B cell (primary cell): ENCODE data around the gene MAVS. TPM values are rescaled to one million over a fixed set of nuclear protein-coding genes. Genes with fewer than 3 reads are reported as not detected.

Experiments
- ATAC-seq: fragments of 200-7000 bp; cut with Tn5 transposase; one replicate; pipeline ENCODE4 v1.10.0; 2021; ENCODE audit warnings: low read depth, mild to moderate bottlenecking, moderate number of reproducible peaks, moderate library complexity
- CTCF ChIA-PET: fragments of 350-600 bp; sonication (Branson Sonifier 250); formaldehyde crosslinking; loops from one replicate; lab custom pipeline; 2021; ENCODE audit warnings: antibody characterized with exemption, inconsistent platforms; lab: Charles Lee
- POLR2A ChIA-PET: fragments of 350-600 bp; sonication (Branson Sonifier 250); formaldehyde crosslinking; loops from one replicate; lab custom pipeline; 2021; ENCODE audit warnings: antibody characterized with exemption; lab: Charles Lee
- DNase-seq: peaks from one replicate; pipeline ENCODE4 v3.0.0; 2013
- H2AFZ ChIP-seq: 2 replicates; pipeline ENCODE4 v1.6.1; 2012; ENCODE audit warnings: mild to moderate bottlenecking, low read depth, low read length; ENCODE audit not compliant: insufficient read depth, poor library complexity, severe bottlenecking
- H3K27ac ChIP-seq, 2 donors: 1 replicate in 1 of 2; 2 replicates in 1 of 2; pipeline ENCODE4 v1.5.1; 2012 to 2013; ENCODE audit warnings: low read length in 2 of 2, mild to moderate bottlenecking in 2 of 2, moderate library complexity in 1 of 2
- H3K27me3 ChIP-seq, 4 experiments: fragments of 200-600 bp in 1 of 4; sonication (generic) in 1 of 4; replicated peaks in 1 of 4; 1 replicate in 2 of 4; 2 replicates in 2 of 4; pipeline versions ENCODE4 v1.6.1 to v1.7.0; 2013 to 2016; ENCODE audit warnings: low read length in 3 of 4, mild to moderate bottlenecking in 2 of 4, mixed read lengths in 1 of 4, moderate library complexity in 1 of 4; ENCODE audit not compliant: insufficient read depth in 4 of 4, control insufficient read depth in 3 of 4; ENCODE audit errors: control extremely low read depth in 1 of 4
- H3K36me3 ChIP-seq, 2 experiments: replicated peaks in 1 of 2; 1 replicate in 1 of 2; 2 replicates in 1 of 2; pipeline versions ENCODE4 v1.6.1 to v1.7.1; 2013; ENCODE audit warnings: low read length in 1 of 2; ENCODE audit not compliant: insufficient read depth in 2 of 2, control insufficient read depth in 1 of 2; ENCODE audit errors: control extremely low read depth in 1 of 2, extremely low read depth in 1 of 2
- H3K4me1 ChIP-seq, 2 donors: fragments of 200-600 bp in 1 of 2; sonication (generic) in 1 of 2; 1 replicate in 1 of 2; 2 replicates in 1 of 2; pipeline versions ENCODE4 v1.5.1 to v1.6.1; 2013 to 2017; ENCODE audit warnings: low read length in 2 of 2; ENCODE audit not compliant: control insufficient read depth in 2 of 2, insufficient read depth in 2 of 2
- H3K4me2 ChIP-seq: replicated peaks from 2 replicates; pipeline ENCODE3; 2012; ENCODE audit warnings: mild to moderate bottlenecking, low read depth, low read length; ENCODE audit not compliant: poor library complexity, severe bottlenecking
- H3K4me3 ChIP-seq, 5 experiments: fragments of 200-600 bp in 1 of 5; sonication (generic) in 1 of 5; 1 replicate in 3 of 5; 2 replicates in 2 of 5; pipeline versions ENCODE4 v1.5.1 to v1.7.0; 2011 to 2016; ENCODE audit warnings: low read length in 4 of 5, mild to moderate bottlenecking in 4 of 5, low read depth in 2 of 5, control low read depth in 1 of 5, moderate library complexity in 1 of 5; ENCODE audit not compliant: insufficient read depth in 1 of 5; ENCODE audit errors: control extremely low read depth in 1 of 5, extremely low read depth in 1 of 5
- H3K79me2 ChIP-seq: fragments of 200-600 bp; sonication (generic); one replicate; pipeline ENCODE4 v1.6.0; 2016; ENCODE audit warnings: low read length; ENCODE audit not compliant: control insufficient read depth, insufficient read depth
- H3K9ac ChIP-seq: fragments of 200-600 bp; sonication (generic); 2 replicates; pipeline ENCODE4 v1.6.1; 2017; ENCODE audit warnings: mild to moderate bottlenecking, low read length, moderate library complexity
- H3K9me3 ChIP-seq, 3 donors: one replicate each; pipeline versions ENCODE4 v1.6.1 to v1.7.1; 2013; ENCODE audit warnings: low read length in 2 of 3; ENCODE audit not compliant: control insufficient read depth in 2 of 3, insufficient read depth in 1 of 3; ENCODE audit errors: control extremely low read depth in 1 of 3
- H4K20me1 ChIP-seq: 2 replicates; pipeline ENCODE4 v1.6.0; 2012; ENCODE audit warnings: mild to moderate bottlenecking, low read length; ENCODE audit not compliant: insufficient read depth, control insufficient read depth, poor library complexity, severe bottlenecking
- H3K27ac Mint-ChIP-seq: one replicate; pipeline ENCODE4 v1.8.0; 2021; ENCODE audit warnings: mixed read lengths
- H3K27me3 Mint-ChIP-seq: one replicate; pipeline ENCODE4 v1.8.0; 2021; ENCODE audit warnings: mixed read lengths
- H3K4me1 Mint-ChIP-seq: one replicate; pipeline ENCODE4 v1.8.0; 2021; ENCODE audit warnings: mixed read lengths
- H3K4me3 Mint-ChIP-seq: one replicate; pipeline ENCODE4 v1.8.0; 2021; ENCODE audit warnings: mixed read lengths
- H3K9me3 Mint-ChIP-seq: one replicate; pipeline ENCODE4 v1.8.0; 2022; ENCODE audit warnings: mixed read lengths; ENCODE audit not compliant: insufficient read depth
- CTCF ChIP-seq: fragments of 200-600 bp; IDR thresholded peaks from one replicate; pipeline ENCODE4 v1.8.0; 2022; ENCODE audit warnings: antibody characterized with exemption, mild to moderate bottlenecking
- EZH2 ChIP-seq: IDR thresholded peaks from 2 replicates; pipeline ENCODE4 v1.6.1; 2012; ENCODE audit warnings: borderline replicate concordance, low read depth, mild to moderate bottlenecking, moderate library complexity, low read length; ENCODE audit not compliant: insufficient read depth, poor library complexity, severe bottlenecking
- WGBS: methylation state at CpG from one replicate; pipeline ENCODE4 v1.1.5; 2013; ENCODE audit warnings: missing lambda C conversion rate; ENCODE audit not compliant: insufficient coverage; 5-methylcytosine and 5-hydroxymethylcytosine counted together
- intact Hi-C: fragments of 100-400 bp; cut with micrococcal nuclease; formaldehyde crosslinking; loops from one replicate; pipeline ENCODE4 v1.10.0; 2022
- polyA plus RNA-seq: library from polyadenylated mRNA; depleted of rRNA; stranded (reverse); fragments of >200 nt; gene quantifications from 2 replicates; pipeline ENCODE4 v1.2.3, GENCODE V29; 2012
- total RNA-seq, 2 donors: library from RNA; stranded (reverse); fragments of 120-200 nt in 1 of 2; gene quantifications; 1 replicate in 1 of 2; 2 replicates in 1 of 2; pipeline versions ENCODE4 v1.2.3 to v1.2.4, GENCODE V29; 2013 to 2022

The MAVS gene
- total and polyA plus RNA-seq, 2 donors (not counting 1 experiment from before 2014, with no cell fraction given), result 17.2 to 52.2 TPM

- Histone ChIP-seq H3K27me3 (no peaks in the 10 kb centered on the region), H3K79me2 (peaks cover 88% of the 10 kb centered on the region), H3K4me1 (peaks cover 51 to 60% of the 10 kb centered on the region in 2 donors), H3K4me2 (peak overlapping the region; percentile 80), H3K9me3 (no peaks in the 10 kb centered on the region), H2AFZ (no peak overlapping the region), H3K27ac (peak overlapping the region; percentile 14 to 90), H3K4me3 (peak overlapping the region in 4 of 5 experiments; percentile 27 to 90 (median 82)), H3K9ac (peak overlapping the region; percentile 78), H4K20me1 (peaks cover 50% of the 10 kb centered on the region), H3K36me3 (peaks cover 4 to 7% of the 10 kb centered on the region in 2 experiments)
- H3K27me3 Mint-ChIP-seq, result no peaks in the 10 kb centered on the region
- peaks cover 65% of the 10 kb centered on the region for H3K4me1 Mint-ChIP-seq
- DNase-seq (peak; percentile 40), ATAC-seq (no peak)
- no peak for TF ChIP-seq EZH2
- no peak for TF ChIP-seq CTCF
- ChIA-PET CTCF (interaction anchor here (1.0 to 1.2 kb wide), 3 partner anchors 69 to 194 kb away, joined by 3 to 4 read pairs (median 3); partner anchors contain the start of gene CENPB), POLR2A (interaction anchor here (0.6 kb wide), 1 partner anchor 12 kb away, joined by 5 read pairs; no protein-coding TSS in a partner anchor)
- intact Hi-C loops, result no loop called here
- peak overlapping the region; percentile 96 for H3K27ac Mint-ChIP-seq
- peak overlapping the region; percentile 93 for H3K4me3 Mint-ChIP-seq
- no peaks in the 10 kb centered on the region for H3K9me3 Mint-ChIP-seq
- 71% methylated on average over 11 of the region's 16 CpGs for WGBS
Measured at GRCh38 chr20:3890999-3891929, 44.6 kb downstream of the MAVS start.

DNA sequence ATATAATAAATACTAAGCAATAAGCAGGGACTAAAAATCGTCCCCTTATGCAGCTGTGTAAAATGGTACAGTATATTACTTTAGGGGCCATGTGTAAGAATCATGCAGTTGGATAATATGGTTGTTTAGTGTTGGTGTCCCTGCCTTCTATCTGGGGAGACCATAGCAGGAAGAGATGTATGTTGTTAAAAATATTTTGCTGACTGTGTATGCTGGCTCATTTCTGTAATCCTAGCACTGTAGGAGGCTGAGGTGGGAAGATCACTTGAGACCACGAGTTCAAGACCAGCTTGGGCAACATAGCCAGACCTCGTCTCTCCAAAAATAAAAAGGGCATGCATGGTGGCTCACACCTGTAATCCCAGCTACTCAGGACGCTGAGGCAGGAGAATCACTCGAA lies 48.2 kb downstream of the MAVS start:
- H3K9me3 Mint-ChIP-seq, result no peaks in the 10 kb centered on the region
- Histone ChIP-seq H3K4me3 (no peak overlapping the region), H4K20me1 (peaks cover 83% of the 10 kb centered on the region), H3K9ac (no peak overlapping the region), H3K9me3 (no peaks in the 10 kb centered on the region), H3K27me3 (no peaks in the 10 kb centered on the region), H3K79me2 (peaks cover 100% of the 10 kb centered on the region), H3K27ac (no peak overlapping the region), H2AFZ (no peak overlapping the region), H3K4me2 (no peak overlapping the region), H3K36me3 (peaks cover 4 to 12% of the 10 kb centered on the region in 2 experiments), H3K4me1 (peaks cover 62 to 66% of the 10 kb centered on the region in 2 donors)
- no peak overlapping the region for H3K27ac Mint-ChIP-seq
- ChIA-PET CTCF (no interaction called here), POLR2A (no interaction called here)
- peaks cover 73% of the 10 kb centered on the region for H3K4me1 Mint-ChIP-seq
- intact Hi-C loops, result no loop called here
- ATAC-seq (no peak), DNase-seq (no peak)
- WGBS, result no CpG with 5 or more reads among the region's 5 CpGs
- H3K4me3 Mint-ChIP-seq, result peak overlapping the region; percentile 32
- no peaks in the 10 kb centered on the region for H3K27me3 Mint-ChIP-seq
- TF ChIP-seq EZH2 (no peak), CTCF (no peak)
